ENCODE results near the gene CUL1. TPM values are rescaled to one million over a fixed set of nuclear protein-coding genes. Genes with fewer than 3 reads are reported as not detected.

CUL1 gene
- total RNA-seq, 1 experiment from 2014 or later, result 53.1 TPM

- Histone ChIP-seq H3K4me3 (replicated peaks in 1 of 2; ENCODE audit: low read depth in 1 of 2, low read length in 2 of 2) (no peak overlapping the region), H3K79me2 (ENCODE audit: insufficient read depth, low read length) (peaks cover 5% of the 10 kb centered on the region; the same call in 1 of the 2 replicates), H3K9me2 (ENCODE audit: insufficient read depth) (no peaks in the 10 kb centered on the region), H2AFZ (ENCODE audit: low read depth, low read length, poor library complexity, severe bottlenecking) (no peak overlapping the region), H3K27ac (ENCODE audit: low read depth, low read length) (no peak overlapping the region), H3K4me2 (ENCODE audit: low read length) (no peak overlapping the region), H3K4me1 (ENCODE audit: control insufficient read depth in 1 of 2, insufficient read depth in 2 of 2, low read length in 2 of 2) (no peaks in the 10 kb centered on the region), H3K9me3 (ENCODE audit: control insufficient read depth in 1 of 2, insufficient read depth in 1 of 2, low read depth in 1 of 2, low read length in 2 of 2) (no peaks in the 10 kb centered on the region), H3K27me3 (ENCODE audit: insufficient read depth, low read length) (no peaks in the 10 kb centered on the region), H3K9ac (ENCODE audit: low read length) (no peak overlapping the region), H3K36me3 (ENCODE audit: control insufficient read depth in 1 of 2, insufficient read depth in 2 of 2, low read length in 2 of 2) (peaks cover 19 to 21% of the 10 kb centered on the region in 2 experiments; a peak in 3 of 4 replicates), H4K20me1 (ENCODE audit: insufficient read depth) (0 out of 2 replicates have a peak, but pooled peaks cover 3% of the 10 kb centered on the region)
- no peak for TF ChIP-seq POLR2AphosphoS5 (IDR thresholded peaks at IDR 0.05; ENCODE audit: low read depth, low read length)
- no peak for TF ChIP-seq RAD21 (IDR thresholded peaks at IDR 0.05; ENCODE audit: low read depth)
- TF ChIP-seq ZNF274 (IDR thresholded peaks at IDR 0.05; ENCODE audit: low read depth, low read length), result no peak
- TF ChIP-seq CBX3 (IDR thresholded peaks at IDR 0.05; ENCODE audit: low read depth), result no peak
- TF ChIP-seq EZH2phosphoT487 (IDR thresholded peaks at IDR 0.05; ENCODE audit: borderline replicate concordance), result no peak
- TF ChIP-seq, protein P1, sequence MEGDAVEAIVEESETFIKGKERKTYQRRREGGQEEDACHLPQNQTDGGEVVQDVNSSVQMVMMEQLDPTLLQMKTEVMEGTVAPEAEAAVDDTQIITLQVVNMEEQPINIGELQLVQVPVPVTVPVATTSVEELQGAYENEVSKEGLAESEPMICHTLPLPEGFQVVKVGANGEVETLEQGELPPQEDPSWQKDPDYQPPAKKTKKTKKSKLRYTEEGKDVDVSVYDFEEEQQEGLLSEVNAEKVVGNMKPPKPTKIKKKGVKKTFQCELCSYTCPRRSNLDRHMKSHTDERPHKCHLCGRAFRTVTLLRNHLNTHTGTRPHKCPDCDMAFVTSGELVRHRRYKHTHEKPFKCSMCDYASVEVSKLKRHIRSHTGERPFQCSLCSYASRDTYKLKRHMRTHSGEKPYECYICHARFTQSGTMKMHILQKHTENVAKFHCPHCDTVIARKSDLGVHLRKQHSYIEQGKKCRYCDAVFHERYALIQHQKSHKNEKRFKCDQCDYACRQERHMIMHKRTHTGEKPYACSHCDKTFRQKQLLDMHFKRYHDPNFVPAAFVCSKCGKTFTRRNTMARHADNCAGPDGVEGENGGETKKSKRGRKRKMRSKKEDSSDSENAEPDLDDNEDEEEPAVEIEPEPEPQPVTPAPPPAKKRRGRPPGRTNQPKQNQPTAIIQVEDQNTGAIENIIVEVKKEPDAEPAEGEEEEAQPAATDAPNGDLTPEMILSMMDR (IDR thresholded peaks at IDR 0.05 in 2 of 3, conservative IDR thresholded peaks at IDR 0.05 in 1 of 3; ENCODE audit: borderline replicate concordance in 1 of 3, insufficient read depth in 1 of 3, low read depth in 2 of 3, low read length in 2 of 3), result no peak
- no peak for TF ChIP-seq EZH2 (IDR thresholded peaks at IDR 0.05)
- no peak for TF ChIP-seq TCF7L2 (IDR thresholded peaks at IDR 0.05; ENCODE audit: borderline replicate concordance, extremely low read depth, insufficient read depth, insufficient read length)
- TF ChIP-seq, protein P2, sequence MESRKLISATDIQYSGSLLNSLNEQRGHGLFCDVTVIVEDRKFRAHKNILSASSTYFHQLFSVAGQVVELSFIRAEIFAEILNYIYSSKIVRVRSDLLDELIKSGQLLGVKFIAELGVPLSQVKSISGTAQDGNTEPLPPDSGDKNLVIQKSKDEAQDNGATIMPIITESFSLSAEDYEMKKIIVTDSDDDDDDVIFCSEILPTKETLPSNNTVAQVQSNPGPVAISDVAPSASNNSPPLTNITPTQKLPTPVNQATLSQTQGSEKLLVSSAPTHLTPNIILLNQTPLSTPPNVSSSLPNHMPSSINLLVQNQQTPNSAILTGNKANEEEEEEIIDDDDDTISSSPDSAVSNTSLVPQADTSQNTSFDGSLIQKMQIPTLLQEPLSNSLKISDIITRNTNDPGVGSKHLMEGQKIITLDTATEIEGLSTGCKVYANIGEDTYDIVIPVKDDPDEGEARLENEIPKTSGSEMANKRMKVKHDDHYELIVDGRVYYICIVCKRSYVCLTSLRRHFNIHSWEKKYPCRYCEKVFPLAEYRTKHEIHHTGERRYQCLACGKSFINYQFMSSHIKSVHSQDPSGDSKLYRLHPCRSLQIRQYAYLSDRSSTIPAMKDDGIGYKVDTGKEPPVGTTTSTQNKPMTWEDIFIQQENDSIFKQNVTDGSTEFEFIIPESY (IDR thresholded peaks at IDR 0.05; ENCODE audit: extremely low read depth, insufficient replicate concordance, low read length), result no peak
- ChIA-PET RAD21 (ENCODE audit: low non-redundant PET in 1 of 2, low total read pairs in 2 of 2, uncharacterized antibody in 2 of 2, unreplicated experiment in 2 of 2) (no interaction called here), CTCF (no interaction called here), POLR2A (no interaction called here)
- intact Hi-C loops (cut with micrococcal nuclease), result no loop called here
- BruUV-seq (replicated peaks), result no TSS peak
- ATAC-seq (no peak), DNase-seq (ENCODE audit: low read depth, low spot score) (no peak)
Observed at GRCh38 chr7:148783801-148784527, 85.3 kb downstream of the CUL1 start.

Measured in HCT116 (cell line).